BLaER1 (cell line): ENCODE measurements around the gene SLC16A7.
A peak's percentile ranks its signal among the peaks of the same experiment; 100 is the strongest.

Experiments used
- H3K27ac ChIP-seq: shearing (Covaris generic); formaldehyde crosslinking; 2 replicates; pipeline ENCODE4 v1.8.1; 2022
- H3K27me3 ChIP-seq: shearing (Covaris generic); formaldehyde crosslinking; 2 replicates; pipeline ENCODE4 v1.8.1; 2022
- H3K36me3 ChIP-seq: shearing (Covaris generic); formaldehyde crosslinking; 2 replicates; pipeline ENCODE4 v1.8.1; 2022
- H3K4me1 ChIP-seq: shearing (Covaris generic); formaldehyde crosslinking; 2 replicates; pipeline ENCODE4 v1.8.1; 2022
- H3K4me2 ChIP-seq: shearing (Covaris generic); formaldehyde crosslinking; 2 replicates; pipeline ENCODE4 v1.8.1; 2022
- H3K4me3 ChIP-seq: shearing (Covaris generic); formaldehyde crosslinking; 2 replicates; pipeline ENCODE4 v1.8.1; 2022
- H3K9ac ChIP-seq: shearing (Covaris generic); formaldehyde crosslinking; 2 replicates; pipeline ENCODE4 v1.8.1; 2022
- H3K9me3 ChIP-seq: shearing (Covaris generic); formaldehyde crosslinking; 2 replicates; pipeline ENCODE4 v1.8.1; 2022
- H4K20me1 ChIP-seq: shearing (Covaris generic); formaldehyde crosslinking; 2 replicates; pipeline ENCODE4 v1.8.1; 2022
- Cebpa-rat ChIP-seq: shearing (Covaris generic); IDR thresholded peaks from 2 replicates; pipeline ENCODE4 v1.8.1; 2022

SLC16A7 gene, protein sequence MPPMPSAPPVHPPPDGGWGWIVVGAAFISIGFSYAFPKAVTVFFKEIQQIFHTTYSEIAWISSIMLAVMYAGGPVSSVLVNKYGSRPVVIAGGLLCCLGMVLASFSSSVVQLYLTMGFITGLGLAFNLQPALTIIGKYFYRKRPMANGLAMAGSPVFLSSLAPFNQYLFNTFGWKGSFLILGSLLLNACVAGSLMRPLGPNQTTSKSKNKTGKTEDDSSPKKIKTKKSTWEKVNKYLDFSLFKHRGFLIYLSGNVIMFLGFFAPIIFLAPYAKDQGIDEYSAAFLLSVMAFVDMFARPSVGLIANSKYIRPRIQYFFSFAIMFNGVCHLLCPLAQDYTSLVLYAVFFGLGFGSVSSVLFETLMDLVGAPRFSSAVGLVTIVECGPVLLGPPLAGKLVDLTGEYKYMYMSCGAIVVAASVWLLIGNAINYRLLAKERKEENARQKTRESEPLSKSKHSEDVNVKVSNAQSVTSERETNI

DNA sequence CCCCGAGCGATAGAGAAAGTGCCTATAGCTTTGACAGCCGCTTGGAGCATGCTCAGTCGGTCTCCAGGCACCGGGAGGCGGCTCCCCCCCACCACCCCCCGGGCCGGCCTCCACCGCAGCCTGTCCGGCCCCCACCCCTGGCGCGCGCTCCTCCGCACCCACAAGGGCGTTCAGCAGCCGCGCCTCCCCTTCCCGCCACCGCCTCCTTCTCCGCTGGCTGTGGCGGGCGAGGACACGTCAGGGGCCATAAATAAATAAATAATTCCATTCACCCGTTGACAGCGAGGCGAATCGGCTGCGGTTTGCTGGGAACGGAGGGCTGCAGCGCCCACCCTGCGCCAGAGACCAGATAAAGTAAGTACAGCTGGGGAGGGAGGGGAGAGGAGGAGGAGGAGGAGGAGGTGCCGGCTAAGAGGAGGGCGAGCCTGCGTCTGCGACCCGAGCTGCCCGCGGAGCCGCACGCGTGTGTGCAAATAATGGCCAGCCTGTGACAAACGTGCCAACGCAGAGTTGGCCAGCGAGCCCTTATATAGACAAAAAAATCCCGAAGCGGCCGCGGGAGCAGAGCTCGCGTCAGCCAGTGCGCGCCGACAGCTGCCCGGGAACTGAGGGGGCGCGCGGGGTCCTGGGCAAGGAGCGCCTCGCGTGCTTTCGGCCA lies at the start of gene SLC16A7:
SLC16A7 (plus strand) TSS at position 147 of the 658 bp plus-strand sequence. CDS start 108,773 bp downstream, outside the sequence.
- peak within 1 kb of the TSS; percentile 79 for H3K4me3 ChIP-seq
- TF ChIP-seq Cebpa-rat: no peak
- H3K27me3 ChIP-seq: no peaks in the 10 kb centered on the region
- H3K27ac ChIP-seq: peak within 1 kb of the TSS; percentile 95
- peak within 1 kb of the TSS; percentile 84 for H3K4me2 ChIP-seq
- H4K20me1 ChIP-seq: no peaks in the 10 kb centered on the region
- peaks cover 22% of the 10 kb centered on the region for H3K4me1 ChIP-seq
- no peaks in the 10 kb centered on the region for H3K9me3 ChIP-seq
- no peaks in the 10 kb centered on the region for H3K36me3 ChIP-seq
- peak within 1 kb of the TSS; percentile 90 for H3K9ac ChIP-seq

DNA sequence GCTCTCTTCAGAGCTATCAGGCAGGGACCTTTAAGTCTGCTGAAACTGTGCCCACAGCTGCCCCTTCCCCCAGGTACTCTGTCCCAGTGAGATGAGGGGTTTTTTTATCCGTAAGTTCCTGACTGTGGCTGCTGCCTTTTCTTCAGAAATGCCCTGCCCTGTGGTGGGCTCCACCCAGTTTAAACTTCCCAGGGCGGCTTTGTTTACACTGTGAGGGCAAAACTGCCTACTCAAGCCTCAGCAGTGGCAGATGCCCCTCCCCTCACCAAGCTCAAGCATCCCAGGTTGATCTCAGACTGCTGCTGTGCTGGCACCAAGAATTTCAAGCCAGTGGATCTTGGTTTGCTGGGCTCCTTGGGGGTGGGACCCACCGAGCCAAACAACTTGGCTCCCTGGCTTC lies 46.9 kb upstream of the SLC16A7 start:
- no peaks in the 10 kb centered on the region for H3K27me3 ChIP-seq
- H3K9me3 ChIP-seq: no peaks in the 10 kb centered on the region
- TF ChIP-seq Cebpa-rat: no peak
- H3K4me3 ChIP-seq: no peak overlapping the region
- H3K27ac ChIP-seq: no peak overlapping the region
- no peak overlapping the region for H3K4me2 ChIP-seq
- H3K9ac ChIP-seq: no peak overlapping the region
- H3K4me1 ChIP-seq: no peaks in the 10 kb centered on the region
- H4K20me1 ChIP-seq: no peaks in the 10 kb centered on the region
- H3K36me3 ChIP-seq: no peaks in the 10 kb centered on the region

DNA sequence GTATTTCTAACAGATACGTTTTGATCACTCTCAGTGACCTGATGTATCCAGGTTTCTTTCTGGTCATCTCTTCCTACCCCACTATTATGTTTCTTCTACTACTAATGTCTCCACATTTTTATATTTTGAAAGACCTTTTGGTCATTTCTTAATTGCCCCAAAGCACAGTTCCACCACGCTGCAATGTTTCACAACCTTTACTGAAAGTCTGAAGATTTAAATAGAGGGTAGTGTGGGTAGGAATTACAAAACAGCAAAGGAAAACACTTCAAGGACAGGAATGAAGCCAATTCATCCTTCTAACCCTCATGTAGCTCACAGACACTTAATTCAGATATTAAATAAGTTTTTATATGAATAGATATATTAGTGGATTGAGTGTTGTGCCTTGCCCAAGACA lies 36.1 kb upstream of the SLC16A7 start:
- H3K9ac ChIP-seq: no peak overlapping the region
- H3K27ac ChIP-seq: no peak overlapping the region

DNA sequence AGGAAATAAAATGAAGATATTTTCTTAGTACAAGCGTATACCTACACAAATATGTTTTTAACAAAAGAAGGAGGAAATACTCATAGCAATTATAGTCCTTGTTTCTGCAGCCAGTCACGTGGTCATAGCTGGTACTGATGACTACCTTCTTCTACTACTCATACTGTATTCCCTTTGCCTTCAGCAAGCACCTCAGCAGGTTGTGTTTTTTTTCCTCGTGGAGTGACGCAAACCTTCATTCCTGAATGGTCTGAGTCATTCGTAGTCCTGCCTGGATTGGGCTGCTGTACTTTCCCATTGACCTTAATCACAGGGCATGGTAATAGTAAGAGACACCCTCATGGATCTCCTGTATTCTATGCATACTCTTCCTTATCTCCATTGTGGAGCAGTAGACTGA lies 25.7 kb upstream of the SLC16A7 start:
- no peak for TF ChIP-seq Cebpa-rat
- Histone ChIP-seq H4K20me1 (no peaks in the 10 kb centered on the region), H3K4me3 (no peak overlapping the region), H3K9me3 (no peaks in the 10 kb centered on the region), H3K9ac (no peak overlapping the region), H3K27me3 (no peaks in the 10 kb centered on the region), H3K4me1 (no peaks in the 10 kb centered on the region), H3K4me2 (no peak overlapping the region), H3K36me3 (no peaks in the 10 kb centered on the region), H3K27ac (no peak overlapping the region)

More for the DNA sequence above, 36.1 kb upstream of the SLC16A7 start:
- Histone ChIP-seq H3K36me3 (no peaks in the 10 kb centered on the region), H3K9me3 (no peaks in the 10 kb centered on the region), H3K4me1 (no peaks in the 10 kb centered on the region), H3K4me2 (no peak overlapping the region), H4K20me1 (no peaks in the 10 kb centered on the region), H3K4me3 (no peak overlapping the region), H3K27me3 (no peaks in the 10 kb centered on the region)
- TF ChIP-seq Cebpa-rat: no peak

DNA sequence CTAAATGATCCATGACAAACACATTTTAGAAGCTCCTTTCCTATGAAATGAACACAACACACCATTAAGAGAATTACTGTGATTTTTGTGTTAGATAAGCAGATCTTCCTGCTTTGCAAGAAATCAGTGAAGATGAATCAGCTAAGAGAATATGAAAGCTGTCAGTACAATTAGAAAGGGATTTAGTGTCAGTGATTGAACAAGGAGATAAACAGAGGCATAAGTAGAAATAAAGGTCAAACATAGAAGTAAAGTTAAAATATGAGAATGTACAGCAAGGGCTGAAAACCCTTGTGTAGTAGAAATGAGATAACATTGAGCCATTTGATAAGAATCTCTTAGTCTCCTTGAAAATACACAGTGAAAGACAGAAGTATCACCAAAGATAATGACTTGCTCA lies 21.4 kb upstream of the SLC16A7 start:
- no peak overlapping the region for H3K9ac ChIP-seq
- H3K4me1 ChIP-seq: 0 out of 2 replicates have a peak, but pooled peaks cover 10% of the 10 kb centered on the region
- no peak overlapping the region for H3K4me3 ChIP-seq
- no peaks in the 10 kb centered on the region for H4K20me1 ChIP-seq
- H3K36me3 ChIP-seq: no peaks in the 10 kb centered on the region
- H3K9me3 ChIP-seq: no peaks in the 10 kb centered on the region
- no peak for TF ChIP-seq Cebpa-rat
- H3K4me2 ChIP-seq: no peak overlapping the region
- H3K27me3 ChIP-seq: no peaks in the 10 kb centered on the region
- no peak overlapping the region for H3K27ac ChIP-seq

DNA sequence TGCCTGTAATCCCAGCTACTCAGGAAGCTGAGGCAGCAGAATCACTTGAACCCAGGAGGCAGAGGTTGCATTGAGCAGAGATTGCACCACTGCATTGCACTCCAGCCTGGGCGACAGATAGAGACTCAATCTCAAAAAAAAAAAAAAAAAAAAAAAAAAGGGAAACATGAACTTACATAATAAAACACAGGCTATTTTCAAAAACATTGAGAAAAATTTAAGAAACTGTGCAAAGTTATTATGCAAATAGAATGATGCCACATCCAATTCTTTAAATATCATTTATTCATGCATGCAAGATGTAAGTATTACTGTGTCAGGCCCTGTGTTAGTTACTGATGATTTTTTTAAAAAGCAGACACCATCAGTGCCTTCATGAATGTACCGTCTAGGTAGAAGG lies 20.0 kb upstream of the SLC16A7 start:
- TF ChIP-seq Cebpa-rat: no peak
- no peaks in the 10 kb centered on the region for H3K27me3 ChIP-seq
- no peak overlapping the region for H3K4me2 ChIP-seq
- no peak overlapping the region for H3K9ac ChIP-seq
- no peaks in the 10 kb centered on the region for H3K36me3 ChIP-seq
- H3K4me3 ChIP-seq: no peak overlapping the region
- no peak overlapping the region for H3K27ac ChIP-seq
- H3K9me3 ChIP-seq: no peaks in the 10 kb centered on the region
- H3K4me1 ChIP-seq: 0 out of 2 replicates have a peak, but pooled peaks cover 10% of the 10 kb centered on the region
- H4K20me1 ChIP-seq: no peaks in the 10 kb centered on the region

DNA sequence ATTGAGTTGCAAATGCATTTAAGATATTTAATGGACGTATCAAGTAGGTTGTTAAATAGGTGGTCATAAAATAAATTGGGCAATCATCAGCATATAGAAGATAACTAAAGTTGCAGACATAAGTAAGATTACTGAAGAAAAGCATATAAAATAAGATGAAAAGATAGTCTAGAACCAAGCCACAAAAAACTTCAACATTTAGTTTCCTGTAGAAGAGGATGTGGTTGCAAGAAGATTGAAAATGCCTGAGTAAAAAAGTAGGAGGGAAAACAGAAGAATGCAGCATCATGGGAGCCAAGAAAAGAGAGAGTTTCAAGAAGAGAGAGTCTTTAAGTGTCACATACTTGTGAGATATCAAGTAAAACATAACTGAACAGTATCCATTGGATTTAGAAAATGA lies 17.6 kb upstream of the SLC16A7 start:
- Histone ChIP-seq H3K4me3 (no peak overlapping the region), H3K4me1 (0 out of 2 replicates have a peak, but pooled peaks cover 10% of the 10 kb centered on the region), H3K9me3 (no peaks in the 10 kb centered on the region), H3K27ac (no peak overlapping the region), H3K27me3 (no peaks in the 10 kb centered on the region), H3K4me2 (peak overlapping the region; percentile 2; the same call in 1 of the 2 replicates), H4K20me1 (no peaks in the 10 kb centered on the region), H3K36me3 (no peaks in the 10 kb centered on the region), H3K9ac (no peak overlapping the region)
- TF ChIP-seq Cebpa-rat: no peak

DNA sequence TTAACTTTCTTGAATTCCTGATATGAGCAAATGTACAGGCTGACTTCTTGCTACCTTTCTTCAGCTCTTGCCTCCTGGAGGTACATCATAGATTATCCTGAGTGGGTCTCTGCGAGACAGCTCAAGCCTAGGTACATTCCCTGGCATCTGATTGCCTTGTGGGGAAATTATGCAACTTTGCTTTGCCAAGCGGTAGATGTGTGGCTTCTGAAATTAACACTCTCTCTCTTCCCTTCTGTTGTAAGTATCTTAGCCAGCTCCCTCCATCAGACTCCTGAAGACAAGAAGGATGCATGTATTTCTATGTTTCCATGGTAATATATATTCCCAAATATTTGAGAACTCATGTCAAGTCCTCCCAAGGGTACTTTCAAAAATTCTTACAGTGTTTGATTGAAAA lies 16.2 kb upstream of the SLC16A7 start:
- Histone ChIP-seq H3K36me3 (no peaks in the 10 kb centered on the region), H3K27ac (no peak overlapping the region), H3K4me3 (no peak overlapping the region), H3K9me3 (no peaks in the 10 kb centered on the region), H3K9ac (no peak overlapping the region), H3K27me3 (no peaks in the 10 kb centered on the region), H4K20me1 (no peaks in the 10 kb centered on the region), H3K4me1 (0 out of 2 replicates have a peak, but pooled peaks cover 10% of the 10 kb centered on the region), H3K4me2 (no peak overlapping the region)
- TF ChIP-seq Cebpa-rat: no peak

DNA sequence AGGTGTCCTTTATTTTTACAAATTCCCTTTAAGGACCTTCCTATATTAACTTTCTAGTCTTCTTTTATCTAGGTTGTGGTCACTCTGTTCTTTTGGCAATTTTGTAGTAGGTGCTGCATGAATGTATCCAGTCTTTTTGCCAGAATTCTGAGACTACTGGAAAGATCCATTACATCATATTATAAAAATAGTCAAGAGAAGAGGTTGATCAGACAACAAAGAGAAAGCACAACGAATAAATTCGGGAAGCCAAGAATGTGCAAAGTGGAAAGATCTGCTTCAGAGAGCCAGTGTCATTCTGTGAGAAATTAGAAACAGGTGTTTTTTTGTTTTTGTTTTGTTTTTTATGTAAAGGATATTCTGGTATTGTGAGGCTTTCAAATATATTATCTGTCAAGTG lies 15.8 kb upstream of the SLC16A7 start:
- H3K9me3 ChIP-seq: no peaks in the 10 kb centered on the region
- TF ChIP-seq Cebpa-rat: no peak
- no peak overlapping the region for H3K9ac ChIP-seq
- H3K27me3 ChIP-seq: no peaks in the 10 kb centered on the region
- H3K27ac ChIP-seq: no peak overlapping the region
- H3K36me3 ChIP-seq: no peaks in the 10 kb centered on the region
- H3K4me2 ChIP-seq: no peak overlapping the region
- H4K20me1 ChIP-seq: no peaks in the 10 kb centered on the region
- 0 out of 2 replicates have a peak, but pooled peaks cover 10% of the 10 kb centered on the region for H3K4me1 ChIP-seq
- H3K4me3 ChIP-seq: no peak overlapping the region
